Measurements from ENCODE around the gene KRTAP10-3.
"Not testable (repeated sequence)": the region's sequence is repeated elsewhere in the genome, so short reads cannot be mapped to it uniquely, and the experiment has no call there.

Gene KRTAP10-3

GRCh38 chr21:44590311-44590721, 31.7 kb upstream of the KRTAP10-3 start:
- DNase-seq (ENCODE audit: low read depth in 2 of 2), result no peak

- DNase-seq (ENCODE audit: low read depth in 2 of 2), result no peak
These were observed 31.2 kb upstream of the KRTAP10-3 start for GRCh38 chr21:44589586-44590305.

GRCh38 chr21:44589094-44589493, 30.5 kb upstream of the KRTAP10-3 start:
- DNase-seq (ENCODE audit: low read depth in 2 of 2), result no peak

- DNase-seq (ENCODE audit: low read depth in 2 of 2), result no peak
These were observed 27.3 kb upstream of the KRTAP10-3 start for GRCh38 chr21:44585892-44586291.

- DNase-seq (ENCODE audit: low read depth in 2 of 2), result peak in 1 of 2 donors; percentile 8
These were observed 25.2 kb upstream of the KRTAP10-3 start for GRCh38 chr21:44583800-44584147.

GRCh38 chr21:44583089-44583799, 24.6 kb upstream of the KRTAP10-3 start:
- no peak for DNase-seq (ENCODE audit: low read depth in 2 of 2)

GRCh38 chr21:44582055-44582454, 23.5 kb upstream of the KRTAP10-3 start:
- DNase-seq (ENCODE audit: low read depth in 2 of 2), result no peak

GRCh38 chr21:44581158-44581557, 22.6 kb upstream of the KRTAP10-3 start:
- no peak for DNase-seq (ENCODE audit: low read depth in 2 of 2)

- not testable (repeated sequence) for DNase-seq (ENCODE audit: low read depth in 2 of 2)
These were observed 21.7 kb upstream of the KRTAP10-3 start, which contains the start of gene KRTAP10-5 for GRCh38 chr21:44580231-44580821. TSS of gene KRTAP10-5 (minus strand) at chr21:44580604. CDS start at chr21:44580578, 26 bp downstream.

GRCh38 chr21:44579833-44580144, 21.2 kb upstream of the KRTAP10-3 start:
- DNase-seq (ENCODE audit: low read depth in 2 of 2), result no peak

GRCh38 chr21:44579056-44579832, 20.6 kb upstream of the KRTAP10-3 start:
- no peak for DNase-seq (ENCODE audit: low read depth in 2 of 2)

GRCh38 chr21:44578371-44579055, 19.9 kb upstream of the KRTAP10-3 start:
- no peak for DNase-seq (ENCODE audit: low read depth in 2 of 2)

GRCh38 chr21:44576025-44576420, 17.4 kb upstream of the KRTAP10-3 start:
- no peak for DNase-seq (ENCODE audit: low read depth in 2 of 2)

GRCh38 chr21:44575307-44576024, 16.9 kb upstream of the KRTAP10-3 start:
- DNase-seq (ENCODE audit: low read depth in 2 of 2), result no peak

- no peak for DNase-seq (ENCODE audit: low read depth in 2 of 2)
These were observed 16.1 kb upstream of the KRTAP10-3 start for GRCh38 chr21:44574457-44575306.

- not testable (repeated sequence) for DNase-seq (ENCODE audit: low read depth in 2 of 2)
These were observed 15.2 kb upstream of the KRTAP10-3 start, which contains the start of gene KRTAP10-4 for GRCh38 chr21:44573630-44574456. TSS of gene KRTAP10-4 (plus strand) at chr21:44573729. CDS start at chr21:44573759, 30 bp downstream.

GRCh38 chr21:44572959-44573583, 14.5 kb upstream of the KRTAP10-3 start:
- DNase-seq (ENCODE audit: low read depth in 2 of 2), result no peak
